Stimulated activated CD8-positive, alpha-beta memory T cell treated with anti-CD3 and anti-CD28 coated beads, Interleukin-7, amount 100 ng/mL, for 4 hours (primary cell): ENCODE measurements around the gene TBC1D2B.

Experiments used
- DNase-seq, 2 donors: peaks; one replicate each; pipeline ENCODE4 v3.0.0-alpha.2; 2020; ENCODE audit warnings: low read depth in 2 of 2

TBC1D2B gene

DNA sequence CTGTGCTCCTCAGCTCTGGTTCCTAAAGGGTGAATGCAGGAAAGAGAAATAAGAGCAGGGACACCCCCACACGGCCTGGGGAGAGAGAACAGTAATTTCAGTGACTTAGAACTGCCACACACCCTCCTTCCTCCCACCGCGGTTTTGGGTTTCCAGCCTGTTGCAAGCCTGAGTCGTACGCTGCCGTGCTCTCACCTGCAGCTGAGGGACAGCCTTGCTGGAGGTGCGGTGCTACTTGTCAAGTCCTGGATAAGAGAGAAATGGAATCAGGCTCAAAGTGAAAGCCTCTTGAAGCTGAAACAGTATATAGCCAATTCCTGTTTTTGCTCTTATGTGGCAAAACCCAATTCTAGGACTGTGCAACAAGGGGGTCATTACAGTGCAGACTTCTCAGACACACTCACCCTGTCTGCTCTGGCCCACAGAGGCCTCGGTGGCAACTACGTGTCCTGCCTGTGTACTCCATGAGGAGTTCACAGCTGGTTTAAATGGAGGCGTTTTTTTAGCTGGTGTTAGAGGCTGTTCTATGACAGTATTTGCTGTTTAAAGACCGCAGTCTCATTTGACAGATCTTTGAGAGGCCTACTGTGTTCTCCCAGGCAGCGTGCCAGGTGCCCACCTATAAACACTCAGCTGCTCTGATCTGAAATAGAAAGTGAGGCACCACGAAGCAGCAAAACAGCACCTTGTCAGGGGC is 42.9 kb downstream of the TBC1D2B start:
- peak; percentile 72 to 74 for DNase-seq

DNA sequence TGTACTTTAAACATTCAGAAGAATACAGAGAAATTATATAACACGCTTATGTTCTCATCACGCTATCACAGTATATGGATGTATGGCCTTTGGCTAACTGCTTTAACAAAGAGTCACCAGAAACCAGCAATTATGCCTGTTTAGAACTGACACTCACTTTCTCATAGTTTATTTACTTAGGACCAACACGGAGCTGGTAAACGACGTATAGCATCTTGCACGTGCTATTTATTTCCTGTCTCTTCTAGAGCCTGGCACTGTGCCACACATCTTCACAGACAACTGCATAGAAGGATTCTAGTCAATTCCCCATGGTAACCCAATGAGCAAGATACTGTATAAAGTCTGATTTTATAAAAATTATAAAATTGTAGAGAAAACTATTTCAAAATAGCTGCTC is 43.6 kb downstream of the TBC1D2B start:
- DNase-seq = no peak

DNA sequence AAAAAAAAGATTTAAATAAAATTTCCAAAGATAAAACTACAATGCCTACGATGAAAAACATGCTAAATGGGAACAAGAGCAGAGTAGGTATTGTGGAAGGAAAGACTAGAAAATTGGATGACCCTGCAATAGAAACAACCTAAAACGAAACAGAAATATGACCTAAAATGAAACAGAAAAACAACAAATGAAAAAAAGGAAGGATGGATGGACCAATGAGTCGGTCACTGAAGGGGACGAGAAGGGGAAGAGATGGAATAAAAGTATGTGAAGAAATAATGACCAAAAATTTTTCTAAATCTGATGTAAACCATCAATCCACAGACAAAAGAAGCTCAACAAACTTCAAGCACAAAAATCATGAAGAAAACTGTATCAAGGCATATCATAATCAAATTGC is 44.8 kb downstream of the TBC1D2B start:
- no peak for DNase-seq

DNA sequence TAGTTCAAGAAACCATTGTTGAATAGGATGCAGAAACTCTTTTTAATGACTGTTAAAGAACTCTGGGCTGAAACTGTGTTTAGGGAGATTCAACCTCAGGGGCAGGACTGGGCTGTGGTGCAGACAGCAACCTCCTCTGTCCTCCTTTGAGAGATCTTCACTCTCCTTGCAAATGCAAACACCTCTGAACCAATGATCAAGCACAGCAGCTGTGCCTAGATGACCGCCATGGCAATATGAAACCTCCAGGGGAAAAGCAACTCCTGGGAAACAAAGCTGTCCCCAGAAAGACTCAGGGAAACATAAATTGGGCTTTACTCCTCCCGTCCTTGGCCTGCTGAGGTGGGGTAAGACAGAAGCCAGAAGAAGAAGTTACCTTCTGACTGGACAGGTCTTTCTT is 52.6 kb downstream of the TBC1D2B start:
- DNase-seq = no peak

DNA sequence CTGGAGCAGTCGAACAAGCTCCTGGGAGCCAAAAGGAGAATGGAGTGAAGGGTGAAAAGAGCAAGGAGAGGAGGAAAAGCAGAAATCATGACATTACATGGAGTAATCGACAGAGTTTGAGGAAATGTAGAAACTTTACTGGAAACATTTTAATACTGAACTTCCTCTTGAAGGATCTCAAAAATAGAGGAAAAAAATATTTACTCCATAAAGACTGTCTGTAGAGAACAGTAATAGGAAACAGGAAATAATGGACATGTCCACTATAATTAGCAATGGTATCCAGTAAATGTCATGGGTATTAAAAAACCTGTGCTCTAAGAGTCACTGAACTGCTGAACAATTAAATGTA is 53.0 kb downstream of the TBC1D2B start:
- DNase-seq = no peak

DNA sequence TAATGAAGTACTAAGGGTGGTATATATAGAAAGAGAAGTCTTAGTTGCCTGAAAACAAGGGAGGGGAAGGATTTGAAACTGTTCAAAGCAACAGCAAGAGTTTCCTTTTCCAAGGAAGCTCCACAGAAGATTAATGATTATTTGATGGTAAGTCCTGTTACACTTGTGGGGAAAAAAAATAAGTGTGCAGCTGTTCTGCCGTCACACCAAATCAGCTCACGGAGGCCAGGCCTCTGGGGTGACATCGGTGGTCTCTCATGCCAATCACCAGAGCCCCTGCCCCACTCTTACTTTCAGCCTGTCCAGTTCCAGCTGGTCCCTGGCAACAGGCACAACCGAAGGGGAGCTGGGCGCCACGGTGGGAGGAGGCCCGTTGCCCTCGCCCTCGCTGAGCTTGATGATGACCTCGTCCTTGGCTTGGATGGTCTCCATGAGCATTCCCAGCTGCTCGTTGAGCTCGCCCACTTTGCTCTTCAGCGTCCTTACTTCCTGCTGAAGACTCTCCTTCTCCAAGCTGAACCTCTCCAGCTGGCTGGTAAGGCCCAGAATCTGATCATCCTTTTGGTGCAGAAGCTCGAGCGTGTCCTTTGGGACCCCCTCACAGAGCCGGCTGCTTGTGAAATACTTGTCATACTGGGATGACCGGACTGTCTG is 53.5 kb downstream of the TBC1D2B start:
- no peak for DNase-seq

DNA sequence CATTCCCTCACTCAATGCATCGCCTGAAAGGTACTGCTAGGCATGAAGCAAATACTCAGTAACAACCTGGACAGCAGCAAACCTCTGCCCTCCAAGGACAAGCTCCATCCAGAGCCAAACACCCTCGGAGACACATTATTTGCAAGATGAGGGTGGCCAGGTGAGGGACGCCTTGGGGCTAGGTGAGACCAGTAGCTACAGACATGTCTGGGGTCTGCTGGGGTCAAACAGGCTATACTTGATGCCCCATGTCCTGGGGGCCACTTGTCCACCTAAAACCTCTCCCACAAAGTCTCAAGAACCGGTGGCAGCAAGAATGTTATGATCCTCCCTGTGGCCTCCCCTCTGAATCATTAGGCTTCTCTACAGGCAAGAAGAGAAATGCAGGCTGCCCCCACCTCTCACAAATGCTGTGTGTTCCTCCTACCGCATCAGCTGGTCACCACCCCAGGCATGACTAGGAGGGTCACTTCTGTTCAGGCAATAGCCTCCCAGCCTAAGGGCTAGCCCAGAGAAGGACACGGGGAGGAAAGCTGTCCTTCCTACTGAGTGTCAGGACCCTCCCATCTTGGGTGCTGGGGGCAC is 54.3 kb downstream of the TBC1D2B start:
- no peak for DNase-seq

DNA sequence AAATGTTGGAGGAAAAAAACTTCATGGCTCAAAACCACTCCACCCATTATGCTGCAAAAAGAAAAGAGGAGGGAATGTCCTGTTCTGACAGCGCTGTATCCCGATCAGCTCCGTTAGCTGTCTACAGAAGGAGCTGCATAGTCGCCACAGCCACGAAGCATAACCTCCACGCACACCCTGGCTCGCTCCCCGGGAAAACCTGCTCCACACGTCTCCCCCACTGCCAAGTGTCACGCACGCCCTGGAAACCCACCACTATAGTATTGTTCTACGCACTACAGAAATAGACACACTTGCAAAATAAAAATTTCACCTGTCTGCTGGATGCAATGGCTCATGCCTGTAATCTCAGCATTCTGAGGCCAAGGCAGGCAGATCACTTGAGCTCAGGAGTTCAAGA is 55.8 kb downstream of the TBC1D2B start:
- no peak for DNase-seq

DNA sequence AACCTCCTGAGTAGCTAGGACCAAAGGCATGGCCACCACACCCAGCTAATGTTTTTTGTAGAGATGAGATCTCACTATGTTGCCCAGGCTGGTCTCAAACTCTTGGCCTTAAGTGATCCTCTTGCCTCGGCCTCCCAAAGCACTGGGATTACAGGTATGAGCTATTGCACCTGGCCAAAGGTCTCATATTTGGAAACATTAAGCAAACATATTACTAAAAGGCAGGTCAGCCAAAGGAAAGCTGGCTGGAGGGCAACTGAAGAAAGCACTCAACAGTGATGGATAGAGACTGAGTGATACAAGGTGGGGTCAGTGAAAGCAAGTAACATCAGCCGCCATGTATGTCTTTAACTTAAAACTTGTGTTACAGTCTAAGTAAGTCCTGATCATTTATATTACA is 57.5 kb downstream of the TBC1D2B start:
- no peak for DNase-seq

DNA sequence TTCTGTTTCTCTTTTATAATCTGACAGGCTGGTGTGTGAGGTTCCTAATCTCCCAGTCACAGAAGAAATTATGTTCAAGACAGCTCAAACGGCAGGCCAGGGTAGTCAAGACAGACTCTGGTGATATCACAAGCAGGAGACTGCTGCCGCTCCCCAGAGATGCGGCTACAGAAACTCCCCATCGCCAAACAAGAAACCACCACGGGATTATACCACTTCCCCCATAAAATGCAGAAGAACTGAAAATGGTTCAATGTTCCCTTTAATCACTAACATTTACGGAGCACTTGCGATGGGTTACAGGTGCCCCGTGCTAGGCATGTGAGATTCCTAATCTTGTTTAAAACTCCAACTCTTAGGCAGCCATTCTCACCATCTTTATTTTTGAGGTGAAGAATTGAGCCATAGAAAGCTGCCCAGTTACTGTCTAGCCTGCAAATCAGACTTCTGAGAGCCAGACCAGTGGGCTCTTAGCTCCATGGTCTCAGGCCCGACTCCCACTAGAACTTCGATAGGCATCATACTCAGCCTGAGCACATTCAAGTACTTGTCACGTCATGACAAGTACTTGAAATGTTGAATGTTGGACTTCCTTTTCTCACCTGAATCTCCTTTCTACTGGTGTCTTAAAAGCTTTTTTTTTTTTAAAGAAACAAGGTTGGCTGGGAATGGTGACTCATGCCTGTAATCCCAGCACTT is 58.4 kb downstream of the TBC1D2B start:
- DNase-seq = no peak

DNA sequence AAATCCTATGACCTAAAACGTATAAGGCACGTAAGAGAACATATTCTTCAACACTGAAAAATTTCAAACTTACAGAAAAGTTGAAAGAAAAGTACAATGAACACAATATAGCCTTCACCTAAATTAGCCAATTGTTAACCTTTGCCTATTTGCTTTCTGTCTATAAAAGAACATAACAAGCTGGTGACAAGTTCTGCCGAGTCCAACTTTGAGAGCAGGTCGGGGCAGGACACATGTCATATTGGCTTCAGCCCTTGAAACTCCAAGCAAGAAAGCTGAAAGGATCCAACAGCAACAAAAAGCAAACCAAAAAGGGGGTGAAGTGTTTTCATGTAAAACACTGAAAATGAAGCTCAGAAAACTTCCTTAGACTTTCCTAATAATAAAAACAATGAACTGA is 59.1 kb downstream of the TBC1D2B start:
- no peak for DNase-seq

DNA sequence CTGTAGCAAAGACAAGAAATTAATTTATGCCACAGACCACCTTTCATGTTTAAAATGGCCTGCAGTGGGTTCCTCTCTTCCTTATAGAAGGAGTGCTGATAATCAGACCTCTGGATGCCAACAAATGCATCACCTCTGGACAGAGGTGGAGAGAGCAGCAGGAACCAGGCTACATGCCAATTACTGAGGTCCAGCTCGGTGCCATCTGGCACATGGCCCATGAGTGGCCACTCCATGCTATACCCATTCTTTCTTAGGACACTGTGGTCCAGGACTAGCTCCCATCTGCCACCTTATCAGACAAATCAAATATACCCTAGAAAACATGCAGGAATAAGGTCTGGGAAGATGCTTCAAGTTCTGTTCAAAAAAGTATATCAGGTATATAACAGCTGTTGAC is 60.7 kb downstream of the TBC1D2B start:
- DNase-seq = no peak

DNA sequence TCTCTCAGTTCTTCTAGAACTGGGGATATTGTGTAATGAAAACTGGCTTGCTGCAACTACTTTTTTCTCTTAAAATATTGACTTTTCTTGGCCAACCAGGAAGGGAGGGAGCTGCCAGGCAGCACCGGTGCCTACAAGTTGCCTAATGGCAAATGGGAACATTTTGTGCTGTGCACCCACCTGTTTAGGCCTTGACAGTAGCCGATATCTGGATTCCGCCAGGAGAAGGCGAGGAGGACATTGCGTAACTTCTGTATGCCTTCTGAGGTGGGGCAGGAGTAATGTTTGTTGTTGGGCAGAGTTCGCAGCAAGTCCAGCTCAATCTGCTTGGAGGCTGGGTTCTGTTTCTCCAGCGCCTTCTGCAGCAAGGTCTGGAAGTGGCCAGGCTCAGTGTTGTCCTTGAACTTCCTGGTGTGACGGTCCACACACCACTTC is 64.9 kb downstream of the TBC1D2B start:
- DNase-seq = no peak

DNA sequence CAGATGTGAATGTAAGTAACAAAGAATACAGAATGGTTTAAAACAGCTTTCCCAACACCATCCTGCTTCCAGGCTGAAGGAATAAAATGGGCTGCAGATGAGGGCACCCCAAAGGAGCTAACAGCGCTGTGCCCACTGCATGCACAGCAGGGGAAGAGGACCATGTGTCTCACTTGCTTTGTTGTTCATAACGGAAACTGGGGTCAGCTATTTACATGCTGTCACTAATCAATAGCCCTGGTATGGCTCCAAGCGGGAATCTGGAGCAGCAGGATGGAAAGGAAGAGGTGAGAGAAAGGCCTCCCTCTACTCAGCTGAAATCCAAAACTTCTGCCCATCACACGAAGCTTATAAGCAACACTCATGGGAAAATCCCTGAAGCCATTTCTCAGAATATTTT is 67.4 kb downstream of the TBC1D2B start:
- no peak for DNase-seq

DNA sequence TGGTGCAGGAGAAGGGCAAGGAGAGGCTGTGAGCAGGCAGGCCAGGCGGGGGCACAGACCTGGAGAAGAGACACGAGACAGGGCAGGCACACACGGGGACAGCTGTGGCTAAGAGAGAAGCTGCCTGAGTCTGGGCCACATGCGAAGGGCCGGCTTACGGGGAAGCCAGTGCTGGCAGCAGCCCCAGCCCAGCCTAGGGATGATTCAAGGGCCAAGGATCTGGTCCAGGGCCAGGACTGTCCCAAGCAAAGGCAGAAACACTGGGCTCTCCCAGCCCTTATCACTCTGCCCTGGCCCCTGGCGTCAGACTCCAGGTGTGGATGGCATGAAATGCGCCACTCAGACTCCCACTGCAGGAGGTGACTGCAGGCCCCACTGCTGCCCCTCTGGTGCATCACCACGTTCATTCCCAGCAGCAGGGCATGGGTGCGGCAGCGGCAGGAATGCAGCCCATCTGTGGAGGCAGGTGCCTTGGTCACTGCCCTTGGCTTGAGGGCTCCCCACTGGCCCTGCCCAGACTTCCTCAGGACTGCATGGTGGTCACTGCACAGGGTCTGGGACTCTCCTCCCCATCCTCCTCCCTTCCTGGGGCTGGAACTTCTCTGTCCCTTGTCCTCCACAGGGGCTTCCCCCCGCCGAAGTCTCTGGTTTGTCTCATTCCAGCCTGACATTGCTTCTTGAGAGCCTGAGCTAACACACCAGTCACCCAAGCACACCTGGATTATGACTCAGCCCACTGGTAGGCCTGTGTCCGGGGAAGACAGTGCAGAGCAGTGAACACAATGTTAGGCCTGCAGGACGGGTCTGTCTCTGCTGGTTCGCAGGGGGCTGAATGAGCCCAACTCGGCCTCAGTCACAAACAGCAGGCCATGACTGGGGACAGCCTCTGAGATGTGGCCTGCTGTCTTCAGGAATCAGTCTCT is 69.3 kb downstream of the TBC1D2B start:
- no peak for DNase-seq

DNA sequence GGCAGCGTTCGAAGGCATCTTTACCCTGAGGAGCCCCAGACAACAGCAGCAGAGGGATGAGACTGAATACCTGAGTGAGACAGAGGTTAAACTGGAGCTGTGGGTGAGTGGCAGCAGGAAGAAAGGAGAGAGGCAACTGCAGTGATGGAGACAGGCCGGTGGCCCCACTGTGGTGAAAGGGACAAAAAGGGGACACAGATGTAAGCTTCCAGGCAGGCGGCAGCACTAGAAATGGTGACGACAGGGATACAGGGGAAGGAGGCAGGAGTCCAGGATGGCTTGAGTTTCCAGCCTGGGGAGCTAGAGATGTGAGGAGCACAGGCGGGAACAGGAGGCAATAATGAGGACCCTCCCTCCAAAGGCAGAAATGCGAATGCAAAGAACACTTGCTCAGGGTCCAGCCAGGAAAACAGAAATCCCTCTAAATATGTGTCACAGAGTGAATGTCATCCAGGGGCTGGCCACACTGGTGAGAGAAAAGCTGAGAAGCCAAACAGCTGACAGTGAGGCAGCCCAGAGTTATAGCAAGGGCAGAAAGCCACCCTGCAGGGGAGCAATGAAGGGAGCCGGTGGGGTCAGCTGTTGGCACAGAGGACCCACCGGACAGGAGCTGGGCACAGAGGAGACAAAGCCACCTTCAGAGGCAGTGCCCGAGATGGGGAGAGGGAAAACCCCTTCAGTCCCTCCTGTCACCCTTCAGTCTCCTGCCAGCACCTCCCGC is 70.1 kb downstream of the TBC1D2B start:
- no peak for DNase-seq

DNA sequence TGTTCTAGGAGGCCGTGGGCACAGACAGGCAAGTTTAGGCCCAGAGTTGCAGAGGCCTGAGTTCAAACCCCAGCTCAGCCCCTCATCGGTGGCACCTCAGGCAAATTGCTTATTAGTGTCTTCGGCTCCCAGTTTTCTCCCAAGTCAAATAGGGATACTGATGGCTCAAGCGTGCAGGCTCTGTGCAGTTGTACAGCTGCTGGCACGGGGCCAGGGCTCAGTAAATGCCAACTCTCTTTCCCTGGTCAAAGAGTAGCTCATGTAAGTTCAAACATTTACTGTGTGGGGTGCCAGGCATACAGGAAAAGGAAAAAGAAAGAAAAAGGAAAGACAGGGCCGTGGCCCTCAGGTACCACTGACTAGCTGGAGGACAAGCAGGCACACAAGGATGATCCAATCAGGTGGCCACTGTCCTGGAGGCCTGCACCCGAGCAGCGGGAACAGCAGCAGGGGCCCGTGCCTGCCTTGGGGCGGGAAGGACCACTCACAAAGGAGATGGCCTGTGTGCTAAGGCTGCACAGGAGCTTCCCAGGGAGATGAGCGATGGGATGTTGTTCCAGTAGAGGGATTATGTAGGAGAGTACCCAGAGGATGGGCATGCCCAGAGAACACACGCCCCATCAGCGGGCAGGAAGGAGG is 70.8 kb downstream of the TBC1D2B start:
- DNase-seq = no peak

DNA sequence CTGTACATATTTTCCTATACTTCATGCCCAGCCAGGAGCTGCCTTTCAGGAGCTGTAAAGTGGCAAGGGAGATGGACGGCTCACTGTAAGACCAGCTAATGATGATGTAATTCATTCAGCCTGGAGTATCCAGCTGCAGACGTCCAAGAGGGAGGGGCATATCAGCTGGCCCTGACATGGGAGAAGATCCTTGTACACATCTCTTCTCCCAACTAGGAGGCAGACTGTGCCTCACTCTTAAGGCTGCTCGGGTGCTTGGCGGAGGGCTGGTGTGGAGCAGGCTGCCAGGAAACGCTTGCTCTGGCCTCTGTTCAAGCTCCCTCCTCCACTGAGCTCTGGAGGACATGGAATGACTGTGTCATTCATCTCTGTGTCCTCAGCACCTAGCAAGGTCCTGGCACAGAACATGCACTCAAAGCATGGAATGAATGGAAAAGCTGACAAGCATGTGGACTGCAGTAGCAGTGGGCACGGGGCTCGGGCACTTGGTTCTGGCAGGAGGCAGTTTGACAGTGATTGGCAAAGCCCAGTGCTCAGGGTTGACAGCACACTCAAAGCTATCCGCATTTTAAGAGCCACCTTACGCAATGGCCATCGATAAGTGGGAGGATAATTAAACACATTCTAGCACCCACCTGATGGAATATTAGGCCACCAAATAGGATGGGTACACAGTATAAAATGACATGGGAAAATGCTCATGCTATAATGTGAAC is 72.4 kb downstream of the TBC1D2B start:
- no peak for DNase-seq

DNA sequence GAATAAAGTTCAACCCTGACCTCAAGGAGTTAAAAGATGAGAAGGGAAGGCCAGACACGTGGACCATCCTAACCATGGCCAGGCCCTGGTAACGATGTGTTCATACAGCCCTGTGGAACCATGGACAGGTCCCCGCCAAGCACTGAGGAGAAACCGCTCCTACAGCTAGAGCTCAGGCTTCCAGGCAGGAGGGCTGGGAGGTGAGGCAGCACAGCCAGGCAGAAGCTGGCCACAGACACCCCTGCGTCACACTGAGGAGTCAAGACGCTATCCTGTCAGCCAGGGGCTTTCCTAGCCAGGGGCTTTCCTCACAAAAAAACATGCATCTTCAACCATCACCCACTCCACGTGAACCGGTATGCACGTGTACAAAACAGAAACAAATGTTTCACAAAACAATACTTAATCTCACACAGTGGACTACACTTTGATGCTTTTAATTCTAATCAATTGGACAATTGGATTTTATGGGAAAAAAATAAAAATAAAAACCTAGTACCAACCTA is 73.2 kb downstream of the TBC1D2B start:
- DNase-seq = no peak

DNA sequence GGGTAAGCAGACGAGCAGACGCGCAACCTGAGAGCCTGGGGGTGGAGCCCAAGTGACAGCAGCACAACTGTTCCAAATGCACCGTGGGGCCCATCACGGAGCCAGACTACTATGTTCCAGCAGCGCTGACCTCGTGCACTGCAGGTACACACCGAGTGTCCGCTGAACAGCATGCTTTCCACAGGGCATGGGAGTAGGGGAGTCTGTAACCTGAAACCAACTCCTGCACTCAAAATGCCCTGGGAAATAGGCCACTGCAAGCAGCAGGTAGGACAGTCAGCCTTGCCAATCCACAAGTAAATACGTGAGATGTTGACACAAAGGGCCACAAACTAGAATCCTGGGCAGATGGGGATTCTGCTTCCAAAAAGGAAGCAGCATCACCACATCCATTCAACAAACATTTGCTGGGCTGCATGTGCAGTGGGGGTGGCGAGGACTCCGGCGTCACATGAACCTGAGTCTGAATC is 73.9 kb downstream of the TBC1D2B start:
- DNase-seq = no peak
